Body of pancreas (tissue), 4 donors: ENCODE data around the gene SLC10A7. TPM values are rescaled to one million over a fixed set of nuclear protein-coding genes. Genes with fewer than 3 reads are reported as not detected.

Experiments
- ATAC-seq: fragments of 150-250 bp; one replicate; pipeline ENCODE4 v1.9.1; 2016
- DNase-seq, 4 donors: peaks; one replicate each; pipeline ENCODE4 v3.0.0-alpha.2; 2019
- H3K27ac ChIP-seq, 4 donors: fragments of 200-600 bp; sonication (generic); 1 replicate in 3 of 4; 2 replicates in 1 of 4; pipeline versions ENCODE4 v1.5.1 to v1.6.1; 2016 to 2019; ENCODE audit warnings: mild to moderate bottlenecking in 1 of 4, mixed read lengths in 1 of 4, moderate library complexity in 1 of 4
- H3K27me3 ChIP-seq, 2 donors: fragments of 200-600 bp; sonication (generic); one replicate each; pipeline ENCODE4 v1.6.0; 2016; ENCODE audit warnings: mild to moderate bottlenecking in 1 of 2
- H3K36me3 ChIP-seq, 2 donors: fragments of 200-600 bp; sonication (generic); replicated peaks in 1 of 2; 2 replicates each; pipeline ENCODE4 v1.5.1; 2016; ENCODE audit warnings: low read depth in 2 of 2; ENCODE audit not compliant: insufficient read depth in 1 of 2
- H3K4me1 ChIP-seq: fragments of 200-600 bp; sonication (generic); one replicate; pipeline ENCODE4 v1.6.0; 2016
- H3K4me3 ChIP-seq, 2 donors: fragments of 200-600 bp; sonication (generic); 1 replicate in 1 of 2; 2 replicates in 1 of 2; pipeline ENCODE4 v1.5.1; 2016 to 2019
- H3K9me3 ChIP-seq, 3 donors: fragments of 200-600 bp; sonication (generic); 1 replicate in 2 of 3; 2 replicates in 1 of 3; pipeline ENCODE4 v1.5.1; 2016
- POLR2A ChIP-seq, 3 donors: fragments of 450-650 bp; IDR thresholded peaks; one replicate each; pipeline ENCODE4 v1.6.1; 2016; ENCODE audit warnings: antibody characterized with exemption in 3 of 3, mild to moderate bottlenecking in 2 of 3
- WGBS, 2 donors: methylation state at CpG; one replicate each; pipeline ENCODE4 v1.1.5; 2017; 5-methylcytosine and 5-hydroxymethylcytosine counted together
- intact Hi-C: fragments of 100-400 bp; cut with DNase I; formaldehyde crosslinking; loops from one replicate; pipeline ENCODE4 v1.15.1; 2023
- total RNA-seq, 2 donors: library from RNA; depleted of rRNA; stranded (reverse); fragments of >200 nt; gene quantifications; one replicate each; pipeline ENCODE4 v1.1.0, GENCODE V29; 2016
- TF ChIP-seq, protein P1 (sequence below), 7 experiments: fragments of 450-650 bp in 4 of 7; fragments of 200-600 bp in 3 of 7; sonication (generic) in 3 of 7; IDR thresholded peaks; one replicate each; pipeline ENCODE4 v1.5.1; 2016 to 2019; ENCODE audit warnings: antibody characterized with exemption in 7 of 7

The SLC10A7 gene, protein sequence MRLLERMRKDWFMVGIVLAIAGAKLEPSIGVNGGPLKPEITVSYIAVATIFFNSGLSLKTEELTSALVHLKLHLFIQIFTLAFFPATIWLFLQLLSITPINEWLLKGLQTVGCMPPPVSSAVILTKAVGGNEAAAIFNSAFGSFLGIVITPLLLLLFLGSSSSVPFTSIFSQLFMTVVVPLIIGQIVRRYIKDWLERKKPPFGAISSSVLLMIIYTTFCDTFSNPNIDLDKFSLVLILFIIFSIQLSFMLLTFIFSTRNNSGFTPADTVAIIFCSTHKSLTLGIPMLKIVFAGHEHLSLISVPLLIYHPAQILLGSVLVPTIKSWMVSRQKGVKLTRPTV
- 10 to 100 TPM; 10.4 to 13.5 TPM for total RNA-seq

DNA sequence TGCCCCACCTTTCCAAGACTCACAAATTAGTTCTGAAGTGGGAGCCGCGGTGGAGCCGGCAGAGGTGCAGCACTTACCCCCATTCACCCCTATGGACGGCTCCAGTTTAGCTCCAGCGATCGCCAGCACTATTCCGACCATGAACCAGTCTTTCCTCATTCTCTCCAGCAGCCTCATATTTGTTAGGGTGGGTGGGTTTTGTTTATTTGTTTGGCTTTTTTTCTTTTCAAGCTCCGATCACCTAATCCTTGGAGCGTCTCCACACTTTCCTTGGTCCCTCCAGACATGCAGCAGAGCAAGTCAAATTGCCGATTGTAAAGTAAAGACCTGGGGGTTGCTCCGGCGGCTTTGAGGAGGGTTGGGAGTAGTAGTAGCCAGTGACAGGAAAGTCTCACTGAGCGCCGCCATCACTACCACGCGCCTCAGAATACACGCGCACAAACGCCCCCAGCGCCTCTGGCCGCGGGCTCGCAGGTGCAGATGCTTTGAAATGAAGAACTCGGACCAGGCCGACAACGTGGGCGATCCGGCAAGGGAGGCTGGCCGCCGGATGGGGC lies at the start of gene SLC10A7:
TSS of gene SLC10A7 (minus strand) at position 400 of the 557 bp plus-strand sequence. CDS start at position 177, 223 bp downstream.
- H3K4me3 ChIP-seq: peak within 1 kb of the TSS; percentile 65 to 71
- TF ChIP-seq, protein P1, sequence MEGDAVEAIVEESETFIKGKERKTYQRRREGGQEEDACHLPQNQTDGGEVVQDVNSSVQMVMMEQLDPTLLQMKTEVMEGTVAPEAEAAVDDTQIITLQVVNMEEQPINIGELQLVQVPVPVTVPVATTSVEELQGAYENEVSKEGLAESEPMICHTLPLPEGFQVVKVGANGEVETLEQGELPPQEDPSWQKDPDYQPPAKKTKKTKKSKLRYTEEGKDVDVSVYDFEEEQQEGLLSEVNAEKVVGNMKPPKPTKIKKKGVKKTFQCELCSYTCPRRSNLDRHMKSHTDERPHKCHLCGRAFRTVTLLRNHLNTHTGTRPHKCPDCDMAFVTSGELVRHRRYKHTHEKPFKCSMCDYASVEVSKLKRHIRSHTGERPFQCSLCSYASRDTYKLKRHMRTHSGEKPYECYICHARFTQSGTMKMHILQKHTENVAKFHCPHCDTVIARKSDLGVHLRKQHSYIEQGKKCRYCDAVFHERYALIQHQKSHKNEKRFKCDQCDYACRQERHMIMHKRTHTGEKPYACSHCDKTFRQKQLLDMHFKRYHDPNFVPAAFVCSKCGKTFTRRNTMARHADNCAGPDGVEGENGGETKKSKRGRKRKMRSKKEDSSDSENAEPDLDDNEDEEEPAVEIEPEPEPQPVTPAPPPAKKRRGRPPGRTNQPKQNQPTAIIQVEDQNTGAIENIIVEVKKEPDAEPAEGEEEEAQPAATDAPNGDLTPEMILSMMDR (IDR thresholded peaks at IDR 0.05): no peak
- no peak for TF ChIP-seq POLR2A (IDR thresholded peaks at IDR 0.05)

DNA sequence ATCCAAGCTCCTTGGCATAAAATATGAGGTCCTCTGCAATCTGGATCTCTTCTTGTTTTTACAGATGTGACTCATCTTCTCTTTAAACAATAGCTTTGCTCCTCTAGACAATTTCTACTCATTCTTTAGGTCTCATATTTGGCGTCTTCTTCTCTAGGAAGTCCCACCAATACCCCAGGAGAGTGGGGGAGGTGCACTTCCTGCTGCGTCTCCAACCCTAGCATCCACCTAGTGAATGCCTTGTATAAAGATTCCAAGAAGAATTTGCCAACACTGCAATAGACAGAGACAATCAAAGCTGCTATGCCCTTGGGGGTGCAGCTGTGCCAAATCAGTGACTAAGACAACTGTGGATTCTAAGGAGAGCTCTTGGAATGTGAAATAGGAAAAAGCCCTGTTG lies 45.7 kb upstream of the SLC10A7 start:
- H3K9me3 ChIP-seq: no peaks in the 10 kb centered on the region
- no peak overlapping the region for H3K27ac ChIP-seq
- intact Hi-C loops: no loop called here
- no peak overlapping the region for H3K4me3 ChIP-seq
- DNase-seq (no peak), ATAC-seq (no peak)
- WGBS, 2 donors: 43 to 46% methylated on average over 2 of the region's 2 CpGs
- H3K4me1 ChIP-seq: no peaks in the 10 kb centered on the region
- TF ChIP-seq, protein P1 (IDR thresholded peaks at IDR 0.05): no peak
- TF ChIP-seq POLR2A (IDR thresholded peaks at IDR 0.05): no peak
- no peaks in the 10 kb centered on the region for H3K27me3 ChIP-seq
- no peaks in the 10 kb centered on the region for H3K36me3 ChIP-seq

More for the DNA sequence above, at the start of gene SLC10A7:
- H3K9me3 ChIP-seq: no peaks in the 10 kb centered on the region
- ATAC-seq: peak; percentile 86
- intact Hi-C loops: no loop called here
- DNase-seq: peak; percentile 71 to 82 (median 76)
- peak within 1 kb of the TSS; percentile 63 to 90 (median 82) for H3K27ac ChIP-seq
- peaks cover 21% of the 10 kb centered on the region for H3K4me1 ChIP-seq
- 0% methylated on average over 30 of the region's 30 CpGs for WGBS, 2 donors
- H3K36me3 ChIP-seq: no peaks in the 10 kb centered on the region
- no peaks in the 10 kb centered on the region for H3K27me3 ChIP-seq

DNA sequence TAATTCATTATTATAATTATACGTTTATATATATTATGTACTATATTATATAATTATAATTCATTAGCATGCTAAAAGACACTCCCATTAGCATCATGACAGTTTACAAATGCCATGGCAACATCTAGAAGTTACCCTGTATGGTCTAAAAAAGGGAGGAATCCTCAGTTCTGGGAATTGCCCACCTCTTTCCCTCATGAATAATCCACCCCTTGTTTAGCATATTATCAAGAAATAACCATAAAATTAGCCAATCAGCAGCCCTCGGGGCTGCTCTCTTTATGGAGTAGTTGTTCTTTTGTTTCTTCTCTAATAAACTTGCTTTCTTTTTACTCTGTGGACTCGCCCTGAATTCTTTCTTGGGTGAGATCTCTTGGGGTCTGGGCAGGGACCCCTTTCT lies 42.8 kb upstream of the SLC10A7 start:
- Histone ChIP-seq H3K27me3 (no peaks in the 10 kb centered on the region), H3K4me1 (no peaks in the 10 kb centered on the region), H3K36me3 (no peaks in the 10 kb centered on the region), H3K9me3 (no peaks in the 10 kb centered on the region), H3K27ac (no peak overlapping the region), H3K4me3 (no peak overlapping the region)
- DNase-seq: no peak
- TF ChIP-seq, protein P1 (IDR thresholded peaks at IDR 0.05): no peak
- TF ChIP-seq POLR2A (IDR thresholded peaks at IDR 0.05): no peak
- intact Hi-C loops: no loop called here
- WGBS, 2 donors: 45 to 46% methylated on average over 3 of the region's 3 CpGs
- ATAC-seq: no peak

DNA sequence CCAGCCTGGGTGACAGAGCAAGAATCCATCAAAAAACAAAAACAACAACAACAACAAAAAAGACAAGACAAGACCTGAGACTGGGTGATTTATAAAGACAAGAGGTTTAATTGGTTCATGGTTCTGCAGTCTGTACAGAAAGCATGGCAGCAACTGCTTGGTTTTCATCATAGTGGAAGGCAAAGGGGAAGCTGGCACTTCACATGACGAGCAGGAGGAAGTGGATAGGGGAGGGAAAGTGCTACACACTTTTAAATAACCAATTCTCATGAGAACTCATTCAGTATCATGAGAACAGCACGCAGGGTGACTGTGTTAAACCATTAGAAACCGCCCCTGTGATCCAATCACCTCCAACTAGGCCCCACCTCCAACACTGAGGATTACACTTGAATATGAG lies 28.4 kb upstream of the SLC10A7 start:
- 66 to 83% methylated on average over 3 of the region's 3 CpGs for WGBS, 2 donors
- Histone ChIP-seq H3K27me3 (no peaks in the 10 kb centered on the region), H3K27ac (no peak overlapping the region), H3K4me1 (no peaks in the 10 kb centered on the region), H3K36me3 (no peaks in the 10 kb centered on the region), H3K9me3 (no peaks in the 10 kb centered on the region), H3K4me3 (no peak overlapping the region)
- DNase-seq: no peak
- TF ChIP-seq, protein P1 (IDR thresholded peaks at IDR 0.05): no peak
- no peak for TF ChIP-seq POLR2A (IDR thresholded peaks at IDR 0.05)
- no peak for ATAC-seq
- intact Hi-C loops: no loop called here
